Neural cell (in vitro differentiated cells): ENCODE measurements around the gene RNF144A. TPM values are rescaled to one million over a fixed set of nuclear protein-coding genes. Genes with fewer than 3 reads are reported as not detected.

Experiments
- H2AFZ ChIP-seq: fragments of 200-600, 300-800 bp; sonication (generic), shearing (Covaris generic); 2 replicates; pipeline ENCODE4 v1.6.0; 2014; ENCODE audit warnings: low read depth, mild to moderate bottlenecking, antibody characterized with exemption, low read length, moderate library complexity
- H3F3A ChIP-seq: fragments of 200-600 bp; shearing (Covaris generic); 2 replicates; pipeline ENCODE4 v1.6.1; 2016; ENCODE audit warnings: mild to moderate bottlenecking, moderate library complexity, mixed read lengths, antibody characterized with exemption, low read length; ENCODE audit not compliant: insufficient read depth, poor library complexity, severe bottlenecking
- H3K27ac ChIP-seq: fragments of 200-600, 300-800 bp; sonication (generic), shearing (Covaris generic); 2 replicates; pipeline ENCODE4 v1.5.1; 2014; ENCODE audit warnings: mild to moderate bottlenecking, low read length, moderate library complexity
- H3K27me3 ChIP-seq: fragments of 300-800, 200-600 bp; sonication (generic), shearing (Covaris generic); 2 replicates; pipeline ENCODE4 v1.6.0; 2014; ENCODE audit warnings: mild to moderate bottlenecking, low read depth, low read length, moderate library complexity; ENCODE audit not compliant: insufficient read depth
- H3K36me3 ChIP-seq: fragments of 300-800, 200-600 bp; sonication (generic), shearing (Covaris generic); 2 replicates; pipeline ENCODE4 v1.5.1; 2014; ENCODE audit warnings: mild to moderate bottlenecking, antibody characterized with exemption, low read length, moderate library complexity; ENCODE audit not compliant: insufficient read depth
- H3K4me2 ChIP-seq: fragments of 300-800, 200-600 bp; sonication (generic), shearing (Covaris generic); 2 replicates; pipeline ENCODE4 v1.6.0; 2014; ENCODE audit warnings: mild to moderate bottlenecking, low read length
- H3K4me3 ChIP-seq: fragments of 300-800, 200-600 bp; sonication (generic), shearing (Covaris generic); 2 replicates; pipeline ENCODE4 v1.5.1; 2014; ENCODE audit warnings: mild to moderate bottlenecking, low read length, moderate library complexity
- H3K79me2 ChIP-seq: fragments of 200-600 bp; shearing (Covaris generic); replicated peaks from 2 replicates; pipeline ENCODE4 v1.6.0; 2014; ENCODE audit warnings: mild to moderate bottlenecking, low read length, moderate library complexity; ENCODE audit not compliant: insufficient read depth
- H3K9ac ChIP-seq: fragments of 300-800, 200-600 bp; sonication (generic), shearing (Covaris generic); 2 replicates; pipeline ENCODE4 v1.6.1; 2016; ENCODE audit warnings: mild to moderate bottlenecking, low read length, mixed read lengths
- H3K9me2 ChIP-seq: fragments of 200-600 bp; shearing (Covaris generic); 2 replicates; pipeline ENCODE4 v1.6.1; 2016; ENCODE audit warnings: mild to moderate bottlenecking, low read length, mixed read lengths; ENCODE audit not compliant: insufficient read depth
- H3K9me3 ChIP-seq: fragments of 200-600, 300-800 bp; sonication (generic), shearing (Covaris generic); 2 replicates; pipeline ENCODE4 v1.6.1; 2016; ENCODE audit warnings: mild to moderate bottlenecking, mixed run types, low read length, moderate library complexity, mixed read lengths
- H4K20me1 ChIP-seq: fragments of 200-600 bp; shearing (Covaris generic); 2 replicates; pipeline ENCODE4 v1.6.1; 2016; ENCODE audit warnings: mild to moderate bottlenecking, mixed run types; ENCODE audit not compliant: insufficient read depth
- CTCF ChIP-seq: fragments of 450-650 bp; IDR thresholded peaks from 2 replicates; pipeline ENCODE4 v1.5.1; 2014; ENCODE audit warnings: antibody characterized with exemption, mild to moderate bottlenecking, moderate library complexity; ENCODE audit not compliant: poor library complexity, severe bottlenecking
- EP300 ChIP-seq: fragments of 450-650 bp; conservative IDR thresholded peaks from 2 replicates; pipeline ENCODE4 v1.6.1; 2014; ENCODE audit warnings: antibody characterized with exemption, mild to moderate bottlenecking, moderate library complexity; ENCODE audit not compliant: poor library complexity, severe bottlenecking
- EZH2 ChIP-seq: fragments of 200-600, 300-800 bp; shearing (Covaris generic), sonication (generic); IDR thresholded peaks from 2 replicates; pipeline ENCODE4 v1.6.1; 2014; ENCODE audit warnings: antibody characterized with exemption, low read length, borderline replicate concordance, mild to moderate bottlenecking; ENCODE audit not compliant: insufficient read depth, poor library complexity, severe bottlenecking
- MXI1 ChIP-seq: fragments of 450-650 bp; conservative IDR thresholded peaks from 2 replicates; pipeline ENCODE4 v1.6.1; 2014; ENCODE audit warnings: antibody characterized with exemption, mild to moderate bottlenecking; ENCODE audit not compliant: poor library complexity, severe bottlenecking
- POLR2AphosphoS5 ChIP-seq: IDR thresholded peaks from 2 replicates; pipeline ENCODE4 v1.6.1; 2012
- RAD21 ChIP-seq: fragments of 450-650 bp; conservative IDR thresholded peaks from 2 replicates; pipeline ENCODE4 v1.6.1; 2014; ENCODE audit warnings: antibody characterized with exemption, mild to moderate bottlenecking, moderate library complexity
- REST ChIP-seq: IDR thresholded peaks from 2 replicates; pipeline ENCODE4 v1.6.1; 2012; ENCODE audit warnings: borderline replicate concordance
- SMC3 ChIP-seq: fragments of 450-650 bp; conservative IDR thresholded peaks from 2 replicates; pipeline ENCODE4 v1.6.1; 2014; ENCODE audit warnings: antibody characterized with exemption, mild to moderate bottlenecking, moderate library complexity; ENCODE audit not compliant: poor library complexity
- TAF1 ChIP-seq: IDR thresholded peaks from 2 replicates; pipeline ENCODE4 v1.6.1; 2012; ENCODE audit warnings: low read depth
- polyA plus RNA-seq: library from polyadenylated mRNA; depleted of rRNA; stranded (reverse); fragments of >200 nt; gene quantifications from 2 replicates; pipeline ENCODE4 v1.2.3, GENCODE V29; 2014

The RNF144A gene
- polyA plus RNA-seq, 1 donor from 2014 or later, result 26.9 TPM

GRCh38 chr2:6952101-6952500 lies 34.9 kb downstream of the RNF144A start:
- Histone ChIP-seq H3K79me2 (peaks cover 8% of the 10 kb centered on the region), H3K27ac (no peak overlapping the region), H3K27me3 (no peaks in the 10 kb centered on the region), H3K36me3 (no peaks in the 10 kb centered on the region), H3K9ac (no peak overlapping the region), H3K9me3 (no peaks in the 10 kb centered on the region), H2AFZ (no peak overlapping the region), H3K4me3 (no peak overlapping the region), H4K20me1 (no peaks in the 10 kb centered on the region), H3K9me2 (no peaks in the 10 kb centered on the region), H3K4me2 (no peak overlapping the region), H3F3A (no peaks in the 10 kb centered on the region)
- no peak for TF ChIP-seq MXI1
- TF ChIP-seq CTCF, result no peak
- no peak for TF ChIP-seq EZH2
- no peak for TF ChIP-seq TAF1
- TF ChIP-seq POLR2AphosphoS5, result no peak
- TF ChIP-seq RAD21, result no peak
- TF ChIP-seq SMC3, result no peak
- no peak for TF ChIP-seq REST
- TF ChIP-seq EP300, result no peak

DNA sequence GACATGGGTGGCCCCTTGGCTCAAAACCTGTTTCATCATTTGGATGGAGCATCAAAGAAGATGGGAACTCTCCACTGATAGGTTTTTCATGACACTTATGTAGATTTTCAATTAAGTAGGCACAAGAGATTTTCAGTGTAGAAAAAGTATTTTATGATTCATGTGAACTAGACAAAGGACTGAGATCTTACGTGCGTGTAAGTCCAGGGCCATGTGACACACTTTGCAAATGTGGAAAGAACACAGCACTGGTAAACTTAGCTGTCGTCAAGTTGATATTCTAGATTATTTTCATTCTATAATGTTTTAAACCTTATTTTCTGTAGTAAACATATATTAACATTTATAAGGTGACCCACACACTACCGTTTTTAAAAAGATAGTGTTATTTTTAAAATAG lies 37.4 kb downstream of the RNF144A start:
- no peaks in the 10 kb centered on the region for H3F3A ChIP-seq
- H2AFZ ChIP-seq, result no peak overlapping the region
- no peaks in the 10 kb centered on the region for H3K27me3 ChIP-seq
- no peak overlapping the region for H3K27ac ChIP-seq
- H3K79me2 ChIP-seq, result peaks cover 8% of the 10 kb centered on the region
- H3K9me2 ChIP-seq, result no peaks in the 10 kb centered on the region
- H4K20me1 ChIP-seq, result no peaks in the 10 kb centered on the region
- H3K9ac ChIP-seq, result no peak overlapping the region
- H3K4me2 ChIP-seq, result no peak overlapping the region
- no peak for TF ChIP-seq POLR2AphosphoS5
- no peaks in the 10 kb centered on the region for H3K36me3 ChIP-seq
- no peaks in the 10 kb centered on the region for H3K9me3 ChIP-seq
- H3K4me3 ChIP-seq, result no peak overlapping the region

DNA sequence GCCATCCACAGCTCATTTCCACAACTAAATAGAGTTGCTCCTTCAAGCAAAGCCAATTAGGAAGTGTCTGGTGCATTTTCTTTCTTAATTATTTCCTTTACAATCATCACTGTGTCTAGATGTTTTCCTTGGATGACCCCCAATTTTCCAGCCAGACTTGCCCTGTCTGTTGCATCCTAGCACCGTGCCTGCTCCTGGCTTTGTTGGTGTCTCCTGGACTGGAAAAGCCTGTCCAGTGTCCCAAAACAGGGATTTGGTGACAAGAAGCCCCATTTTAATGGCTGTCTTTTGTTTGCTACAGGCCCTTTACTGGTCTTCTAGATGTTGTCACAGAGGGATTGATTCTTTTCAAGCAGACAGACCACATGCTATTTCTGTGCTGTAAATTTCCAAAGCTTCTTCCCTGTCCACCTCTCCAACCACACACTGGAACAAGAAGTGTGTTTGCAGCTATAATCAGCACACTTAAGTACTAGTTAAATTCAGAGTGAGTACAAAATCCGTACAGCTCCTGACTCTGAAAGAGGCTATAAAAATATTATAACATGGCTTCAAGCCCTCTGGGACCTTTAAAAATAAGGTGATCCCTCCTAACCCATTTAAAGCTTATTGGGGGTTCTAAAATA lies 38.4 kb downstream of the RNF144A start:
- Histone ChIP-seq H3K79me2 (peaks cover 2% of the 10 kb centered on the region), H3K27me3 (no peaks in the 10 kb centered on the region), H3K9ac (no peak overlapping the region), H3K4me2 (no peak overlapping the region), H4K20me1 (no peaks in the 10 kb centered on the region), H3K36me3 (no peaks in the 10 kb centered on the region), H3K4me3 (no peak overlapping the region), H3K9me3 (no peaks in the 10 kb centered on the region), H3K27ac (no peak overlapping the region), H2AFZ (no peak overlapping the region), H3K9me2 (no peaks in the 10 kb centered on the region), H3F3A (no peaks in the 10 kb centered on the region)
- TF ChIP-seq POLR2AphosphoS5, result no peak
